Testis (tissue), 2 donors: ENCODE data around the gene WASF2.

Experiments
- CTCF ChIP-seq, 3 experiments: fragments of 450-650 bp in 2 of 3; fragments of 200-600 bp in 1 of 3; sonication (generic) in 1 of 3; IDR thresholded peaks; one replicate each; pipeline ENCODE4 v1.5.1; 2016 to 2019; ENCODE audit warnings: antibody characterized with exemption in 3 of 3, mild to moderate bottlenecking in 2 of 3, moderate library complexity in 1 of 3
- POLR2A ChIP-seq: fragments of 450-650 bp; IDR thresholded peaks from one replicate; pipeline ENCODE4 v1.6.1; 2017; ENCODE audit warnings: antibody characterized with exemption, mild to moderate bottlenecking, moderate library complexity

GRCh38 chr1:27367160-27367650, 122.8 kb downstream of the WASF2 start:
- TF ChIP-seq CTCF (IDR thresholded peaks at IDR 0.05) (no peak), POLR2A (no peak)
